GM18526 (cell line): Measurements from ENCODE around the gene RUSC2.

Source experiments
- POLR2A ChIP-seq: IDR thresholded peaks from 3 replicates; pipeline ENCODE4 v1.6.1; 2011; ENCODE audit not compliant: insufficient read length; ENCODE audit errors: extremely low read depth

RUSC2 gene, protein sequence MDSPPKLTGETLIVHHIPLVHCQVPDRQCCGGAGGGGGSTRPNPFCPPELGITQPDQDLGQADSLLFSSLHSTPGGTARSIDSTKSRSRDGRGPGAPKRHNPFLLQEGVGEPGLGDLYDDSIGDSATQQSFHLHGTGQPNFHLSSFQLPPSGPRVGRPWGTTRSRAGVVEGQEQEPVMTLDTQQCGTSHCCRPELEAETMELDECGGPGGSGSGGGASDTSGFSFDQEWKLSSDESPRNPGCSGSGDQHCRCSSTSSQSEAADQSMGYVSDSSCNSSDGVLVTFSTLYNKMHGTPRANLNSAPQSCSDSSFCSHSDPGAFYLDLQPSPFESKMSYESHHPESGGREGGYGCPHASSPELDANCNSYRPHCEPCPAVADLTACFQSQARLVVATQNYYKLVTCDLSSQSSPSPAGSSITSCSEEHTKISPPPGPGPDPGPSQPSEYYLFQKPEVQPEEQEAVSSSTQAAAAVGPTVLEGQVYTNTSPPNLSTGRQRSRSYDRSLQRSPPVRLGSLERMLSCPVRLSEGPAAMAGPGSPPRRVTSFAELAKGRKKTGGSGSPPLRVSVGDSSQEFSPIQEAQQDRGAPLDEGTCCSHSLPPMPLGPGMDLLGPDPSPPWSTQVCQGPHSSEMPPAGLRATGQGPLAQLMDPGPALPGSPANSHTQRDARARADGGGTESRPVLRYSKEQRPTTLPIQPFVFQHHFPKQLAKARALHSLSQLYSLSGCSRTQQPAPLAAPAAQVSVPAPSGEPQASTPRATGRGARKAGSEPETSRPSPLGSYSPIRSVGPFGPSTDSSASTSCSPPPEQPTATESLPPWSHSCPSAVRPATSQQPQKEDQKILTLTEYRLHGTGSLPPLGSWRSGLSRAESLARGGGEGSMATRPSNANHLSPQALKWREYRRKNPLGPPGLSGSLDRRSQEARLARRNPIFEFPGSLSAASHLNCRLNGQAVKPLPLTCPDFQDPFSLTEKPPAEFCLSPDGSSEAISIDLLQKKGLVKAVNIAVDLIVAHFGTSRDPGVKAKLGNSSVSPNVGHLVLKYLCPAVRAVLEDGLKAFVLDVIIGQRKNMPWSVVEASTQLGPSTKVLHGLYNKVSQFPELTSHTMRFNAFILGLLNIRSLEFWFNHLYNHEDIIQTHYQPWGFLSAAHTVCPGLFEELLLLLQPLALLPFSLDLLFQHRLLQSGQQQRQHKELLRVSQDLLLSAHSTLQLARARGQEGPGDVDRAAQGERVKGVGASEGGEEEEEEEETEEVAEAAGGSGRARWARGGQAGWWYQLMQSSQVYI (N-terminal part only)

GRCh38 chr9:35489313-35490154, at the start of gene RUSC2:
Gene RUSC2, plus strand, starts transcription at chr9:35490111. Its CDS starts 56,411 bp downstream, at chr9:35546522.
- no peak for TF ChIP-seq POLR2A

- no peak for TF ChIP-seq POLR2A
These were observed 43.9 kb upstream of the RUSC2 start for GRCh38 chr9:35446012-35446411.

DNA sequence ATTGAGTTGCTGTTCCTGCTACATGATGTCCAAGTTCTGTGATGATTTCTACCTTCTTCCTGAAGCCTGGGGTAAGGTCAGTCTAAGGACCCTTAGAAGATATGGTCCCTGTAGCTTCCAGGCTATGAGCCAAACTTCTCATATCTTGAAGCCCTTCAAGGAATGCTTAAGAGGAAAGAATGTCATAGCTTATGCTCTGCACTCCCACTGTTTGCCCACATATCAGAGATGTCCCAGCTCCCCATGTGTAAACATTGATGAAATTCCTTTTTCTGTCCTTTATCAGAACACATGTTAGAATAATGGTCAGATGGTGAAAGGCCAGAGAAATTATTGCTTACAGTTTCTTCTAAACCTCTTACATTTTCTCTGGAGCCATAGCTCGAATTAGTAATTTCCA, 41.4 kb upstream of the RUSC2 start:
- TF ChIP-seq POLR2A: no peak

GRCh38 chr9:35452481-35452880, 37.4 kb upstream of the RUSC2 start:
- TF ChIP-seq POLR2A: no peak

DNA sequence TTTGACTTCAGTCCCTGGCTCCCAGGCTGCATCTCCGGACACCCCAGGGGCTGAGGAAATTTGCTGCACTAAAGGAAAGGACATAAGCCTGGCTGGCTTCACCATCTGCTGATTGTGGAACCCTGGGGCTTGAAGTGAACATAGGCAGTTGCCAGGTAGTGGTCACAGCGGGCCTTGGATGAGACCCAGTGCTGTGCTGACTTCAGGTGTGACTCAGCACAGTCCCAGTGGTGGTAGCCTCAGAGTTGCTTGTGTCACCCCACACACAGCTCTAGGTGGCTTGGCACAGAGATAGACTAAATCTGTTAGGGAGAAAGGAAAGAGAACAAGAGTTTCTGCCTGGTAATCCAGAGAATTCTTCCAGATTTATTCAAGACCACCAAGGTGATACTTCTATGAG, 36.1 kb upstream of the RUSC2 start:
- no peak for TF ChIP-seq POLR2A

GRCh38 chr9:35464141-35465025, 25.5 kb upstream of the RUSC2 start:
- no peak for TF ChIP-seq POLR2A

- TF ChIP-seq POLR2A: no peak
These were observed 19.6 kb upstream of the RUSC2 start for GRCh38 chr9:35470340-35470739.

DNA sequence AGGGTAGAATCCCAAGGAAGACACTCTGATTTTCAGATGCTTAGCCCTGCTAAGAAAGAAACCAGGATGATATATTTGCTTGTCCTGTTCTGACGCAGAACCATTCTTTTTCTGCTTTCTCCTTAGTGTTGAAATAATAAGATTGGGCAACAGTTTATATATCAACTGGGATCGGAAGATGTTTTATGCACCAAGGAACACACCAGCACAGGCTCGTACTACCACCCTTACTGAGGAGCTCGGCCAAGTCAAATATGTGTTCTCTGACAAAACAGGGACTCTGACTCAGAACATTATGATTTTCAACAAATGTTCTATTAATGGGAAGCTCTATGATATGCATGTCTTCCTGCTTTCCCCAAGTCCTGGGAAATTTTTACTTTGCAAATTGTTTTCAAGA, 19.0 kb upstream of the RUSC2 start:
- TF ChIP-seq POLR2A: no peak

- no peak for TF ChIP-seq POLR2A
These were observed 13.3 kb upstream of the RUSC2 start for GRCh38 chr9:35476596-35476995.

DNA sequence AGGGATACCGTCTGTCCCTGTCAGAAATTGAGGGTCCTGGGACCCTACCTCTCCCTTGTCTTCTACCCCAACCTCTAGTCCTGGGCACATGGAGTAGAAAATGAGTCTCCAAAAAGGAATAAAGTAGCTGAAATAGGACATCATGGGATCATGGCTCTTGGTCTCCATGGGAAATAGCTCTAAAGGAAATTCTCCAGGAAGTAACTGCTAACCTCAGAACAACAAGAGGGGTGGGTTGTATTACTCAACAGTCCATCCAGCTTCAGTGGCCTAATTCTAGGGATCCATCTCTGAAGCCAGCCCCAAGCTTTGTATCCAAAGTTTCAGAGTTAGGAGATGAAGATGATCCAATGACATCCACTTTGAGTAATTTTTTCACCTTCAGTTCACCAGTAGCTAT, 11.0 kb upstream of the RUSC2 start:
- no peak for TF ChIP-seq POLR2A

DNA sequence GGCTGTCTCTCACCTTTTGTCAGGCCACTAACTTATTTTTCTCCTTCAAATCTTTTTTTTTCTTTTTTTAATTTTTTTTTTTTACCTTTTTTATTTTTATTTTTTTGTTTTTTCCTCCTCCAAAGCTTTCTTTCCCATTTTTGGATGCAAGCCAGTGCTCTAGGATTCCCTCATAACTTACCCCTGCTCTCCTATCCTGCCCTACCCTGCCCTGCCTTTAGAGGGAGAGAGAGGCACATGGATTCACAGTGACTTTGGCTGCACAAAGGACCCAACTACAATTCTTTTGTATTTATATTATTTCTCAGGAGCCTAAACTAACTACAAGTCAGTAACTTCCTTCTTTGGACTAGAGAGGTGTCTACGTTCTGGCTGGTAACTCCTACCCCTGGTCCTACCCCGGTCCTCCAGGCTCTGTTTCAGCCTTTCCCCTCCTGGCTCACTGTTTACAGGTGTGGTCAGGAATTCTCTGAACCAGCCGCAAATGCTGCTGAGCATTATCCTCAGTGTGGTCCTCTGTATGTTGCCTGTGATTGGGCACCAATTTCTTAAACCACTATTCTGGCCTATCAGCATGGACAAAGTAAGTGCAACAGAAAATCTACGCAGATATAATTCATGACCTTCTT, 8.4 kb upstream of the RUSC2 start:
- no peak for TF ChIP-seq POLR2A

DNA sequence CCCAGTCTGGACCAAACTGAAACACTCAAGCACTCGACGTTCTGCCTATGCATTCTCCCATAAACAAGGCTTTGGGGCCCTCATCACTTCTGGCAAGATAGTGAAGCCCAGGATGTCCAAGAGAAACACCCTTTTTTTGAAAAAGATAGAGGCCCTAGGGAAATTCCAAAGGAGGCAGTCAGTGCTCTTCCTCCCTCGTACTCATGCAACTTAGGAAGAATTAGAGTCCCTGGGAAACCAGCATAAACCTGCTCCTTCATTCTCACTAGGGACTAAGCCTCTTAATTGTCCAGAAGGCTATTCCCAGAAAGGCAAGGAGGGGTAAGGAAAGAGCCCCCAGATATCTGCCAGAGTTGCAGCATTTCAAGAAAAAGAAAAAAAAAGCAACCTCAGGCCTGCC, 7.8 kb upstream of the RUSC2 start:
- TF ChIP-seq POLR2A: no peak

DNA sequence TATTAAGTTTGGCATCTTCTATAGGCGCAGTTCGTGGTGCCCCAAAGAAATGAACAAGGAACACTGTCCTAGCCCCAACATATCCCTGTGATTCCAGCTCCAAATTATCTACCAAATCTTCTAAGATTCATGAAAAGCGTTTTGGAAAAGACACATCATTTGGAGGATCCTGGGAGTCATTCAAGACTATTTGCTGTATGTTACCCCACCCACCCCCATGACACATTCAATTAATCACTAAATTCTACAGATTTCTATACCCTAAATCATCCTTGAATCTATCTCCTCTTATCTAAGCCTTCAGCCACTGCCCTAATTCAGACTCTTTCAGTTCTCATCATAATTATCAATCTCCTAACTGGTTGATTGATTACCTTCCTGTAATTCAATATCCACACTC, 5.5 kb upstream of the RUSC2 start:
- no peak for TF ChIP-seq POLR2A
